GM19099 (cell line): Measurements from ENCODE around the gene RBM33.

Experiments used
- POLR2A ChIP-seq: IDR thresholded peaks from 3 replicates; pipeline ENCODE4 v1.6.1; 2011; ENCODE audit warnings: low read depth; ENCODE audit not compliant: insufficient read length; ENCODE audit errors: extremely low read depth

The RBM33 gene

DNA sequence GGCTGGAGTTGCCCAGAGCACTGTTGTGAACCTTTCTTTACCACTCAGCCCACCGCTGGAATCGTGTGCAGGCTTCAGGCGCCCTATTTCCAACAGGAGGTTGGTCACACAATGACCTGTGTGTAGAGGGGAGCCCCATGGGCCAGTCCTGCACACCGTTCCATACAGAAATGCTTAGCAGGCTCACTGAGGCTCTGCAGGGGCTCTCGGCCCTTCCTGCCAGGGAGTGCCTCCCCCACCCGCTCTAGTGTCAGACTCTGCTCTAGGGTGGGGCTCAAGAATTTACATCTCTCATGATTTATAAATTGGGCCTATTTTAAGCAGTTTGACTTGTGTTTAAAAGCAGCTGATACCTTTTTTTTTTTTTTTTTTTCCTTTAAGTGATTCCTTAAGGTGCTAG is 125.8 kb downstream of the RBM33 start:
- TF ChIP-seq POLR2A = no peak

DNA sequence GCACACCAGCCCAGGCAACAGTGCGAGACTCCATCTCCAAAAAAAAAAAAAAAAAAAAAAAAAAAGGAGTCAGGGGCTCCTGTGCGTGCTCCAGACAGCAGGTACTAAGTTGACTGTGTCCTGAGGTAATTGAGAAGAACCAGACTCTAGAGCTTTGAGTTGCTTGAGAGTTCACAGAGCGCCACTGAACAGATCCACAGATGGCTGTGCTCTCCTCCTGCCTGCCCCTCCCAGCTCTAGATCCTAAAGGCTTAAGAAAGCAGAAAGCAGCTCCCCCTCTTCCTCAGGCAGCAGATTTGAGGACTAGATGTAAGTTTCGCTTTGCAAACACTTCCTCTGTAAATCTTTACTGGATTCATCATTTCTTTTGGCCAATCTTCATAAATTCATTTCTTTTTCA is 129.1 kb downstream of the RBM33 start:
- TF ChIP-seq POLR2A = no peak

DNA sequence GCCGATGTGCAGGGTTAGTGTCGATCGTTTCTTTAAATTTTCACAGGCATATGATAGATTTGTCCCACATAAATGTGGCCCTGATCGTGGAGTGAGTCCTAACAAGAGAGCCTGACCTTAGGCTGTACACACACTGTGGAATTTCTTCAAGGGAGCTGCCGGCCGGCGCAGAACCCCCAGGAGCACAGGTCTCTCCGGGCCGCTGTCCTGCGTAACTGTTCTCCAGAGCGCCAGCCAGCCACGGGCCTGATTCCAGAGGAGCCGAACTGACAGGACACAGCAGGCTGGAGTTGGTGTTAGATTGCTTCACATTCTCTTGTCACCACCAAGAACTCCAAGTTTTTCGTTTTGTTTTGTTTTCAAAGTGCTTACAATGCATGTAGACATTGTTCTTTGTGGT is 130.5 kb downstream of the RBM33 start:
- no peak for TF ChIP-seq POLR2A

DNA sequence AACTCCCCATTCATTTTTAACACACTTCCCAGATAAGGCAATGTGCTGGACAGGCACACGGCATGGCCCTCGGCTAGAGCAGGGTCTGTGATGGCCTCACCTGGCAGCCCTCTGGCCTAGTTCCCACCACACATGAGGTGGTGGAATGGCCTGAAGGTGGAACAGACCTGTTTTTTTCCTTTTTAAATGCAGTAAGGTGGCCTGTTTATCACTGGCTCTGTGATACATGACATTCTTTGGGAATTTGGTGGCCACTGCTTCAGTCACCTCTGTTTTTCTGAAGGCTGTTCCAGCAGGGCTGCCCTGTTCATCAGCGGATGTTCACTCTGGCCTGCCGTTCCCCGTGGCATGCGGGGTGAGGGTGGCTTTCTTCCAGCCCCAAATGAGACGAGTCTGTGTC is 131.2 kb downstream of the RBM33 start:
- TF ChIP-seq POLR2A = no peak

DNA sequence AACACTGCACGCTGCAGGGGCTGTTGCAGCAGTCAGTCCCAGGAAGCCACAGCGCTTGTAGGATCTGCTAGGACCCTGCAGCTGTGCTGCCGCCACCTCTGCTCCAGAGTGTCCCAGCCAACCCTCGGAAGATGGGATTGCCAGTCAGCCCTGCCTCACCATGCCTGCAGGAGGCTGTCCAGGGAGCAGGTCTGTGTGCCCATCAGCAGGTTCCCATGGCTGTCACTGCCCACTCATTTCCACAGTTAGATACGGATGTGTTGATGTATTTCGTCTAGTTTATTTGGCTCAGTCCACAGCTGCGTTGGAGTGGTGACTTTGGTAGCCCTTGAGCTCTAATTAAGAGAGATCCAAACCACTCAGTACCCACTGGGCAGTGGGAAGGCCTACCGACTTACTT is 132.1 kb downstream of the RBM33 start:
- TF ChIP-seq POLR2A = no peak

DNA sequence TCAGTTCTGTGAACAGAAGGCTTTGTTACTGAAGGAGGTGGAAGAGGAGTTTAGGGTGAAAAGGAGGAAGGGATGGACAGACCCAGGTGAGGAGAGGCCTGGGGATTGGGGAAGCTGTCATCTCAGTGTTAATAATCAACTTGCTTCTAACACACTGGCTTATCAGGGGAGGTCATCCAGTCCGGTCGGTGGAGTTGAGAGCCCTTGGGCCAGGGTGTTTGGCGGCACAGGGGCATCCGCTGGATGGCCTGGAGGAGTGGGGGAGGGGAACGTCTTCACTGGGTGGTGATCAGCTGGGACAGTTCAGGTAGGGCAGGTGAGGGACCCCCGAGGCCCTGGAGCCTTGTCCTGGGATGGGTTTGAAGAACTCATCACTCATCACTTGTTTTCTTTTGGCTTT is 133.9 kb downstream of the RBM33 start:
- TF ChIP-seq POLR2A = no peak

DNA sequence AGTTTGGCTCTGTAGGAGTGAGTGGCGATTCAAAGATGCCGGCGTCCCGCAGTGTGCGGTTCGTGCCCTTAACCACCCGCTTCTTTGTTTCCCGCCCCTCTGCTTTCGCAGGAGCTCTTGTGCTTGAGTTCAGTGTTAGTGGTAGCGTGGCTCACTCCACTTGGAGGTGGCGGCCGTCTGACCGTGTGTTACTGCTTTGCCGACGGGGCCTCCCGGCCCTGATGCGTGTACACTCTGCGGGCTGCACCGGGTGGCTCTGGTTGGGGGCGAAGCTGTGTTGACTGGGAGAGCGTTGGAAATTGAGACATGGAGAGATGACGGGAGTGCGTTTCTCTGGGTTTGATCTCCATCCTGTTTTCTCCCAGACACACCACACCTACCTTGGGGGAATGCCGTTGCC is 136.4 kb downstream of the RBM33 start:
- no peak for TF ChIP-seq POLR2A

DNA sequence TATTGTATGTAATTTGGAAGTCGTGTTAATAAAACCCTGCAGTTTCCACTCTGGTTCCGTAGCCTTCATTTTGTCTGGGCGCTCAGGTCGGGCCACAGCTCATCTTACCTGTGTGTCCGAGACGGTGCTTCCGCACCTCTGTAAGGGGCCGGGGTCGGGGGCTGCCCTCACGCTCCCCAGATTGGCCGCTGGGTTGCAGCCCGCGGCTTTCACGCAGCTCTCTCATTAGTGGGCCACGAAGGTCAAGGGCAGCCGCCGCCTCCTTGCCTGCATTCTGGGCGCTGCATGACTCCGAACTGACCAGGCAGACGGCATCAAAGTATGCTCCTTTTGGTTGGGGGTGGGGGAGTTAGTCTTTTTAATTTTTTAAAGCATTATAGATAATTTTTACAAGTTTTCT is 137.0 kb downstream of the RBM33 start:
- TF ChIP-seq POLR2A = no peak

DNA sequence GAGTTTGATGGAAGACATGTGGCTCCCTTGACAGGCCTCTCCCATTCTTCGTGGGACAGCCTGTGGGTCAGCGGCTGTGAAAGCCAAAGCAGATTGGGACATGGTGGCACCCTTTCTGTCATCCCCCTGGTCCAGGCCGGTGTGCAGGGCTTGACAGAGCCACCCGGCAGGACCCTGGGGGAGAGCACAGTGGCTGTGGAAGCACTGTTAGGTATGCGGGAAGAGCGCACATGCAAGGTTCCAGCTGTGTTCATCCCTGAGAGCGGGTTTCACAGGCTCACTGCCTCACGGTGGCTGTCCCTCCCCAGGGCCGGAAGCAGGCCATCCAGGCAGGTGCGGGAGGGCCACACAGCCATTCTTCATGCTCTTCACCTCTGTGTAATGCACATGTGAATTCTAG is 138.0 kb downstream of the RBM33 start:
- TF ChIP-seq POLR2A = no peak

DNA sequence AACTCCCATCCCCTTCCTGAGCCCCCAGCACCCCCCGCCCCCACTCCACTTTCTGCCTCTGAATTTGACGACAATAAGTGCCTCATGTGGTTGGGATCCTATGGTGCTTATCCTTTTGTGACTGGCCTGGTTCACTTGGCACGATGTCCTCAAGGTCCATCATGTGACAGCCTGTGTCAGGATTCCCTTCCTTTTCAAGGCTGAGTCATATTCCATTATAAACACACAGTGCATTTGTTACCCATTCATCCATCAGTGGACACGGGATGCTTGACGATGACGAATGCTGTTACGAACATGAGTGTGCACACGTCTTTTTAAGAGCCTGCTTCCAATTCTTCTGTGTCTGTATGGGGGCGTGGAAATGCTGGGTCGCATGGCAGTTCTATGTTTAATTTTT is 141.1 kb downstream of the RBM33 start:
- TF ChIP-seq POLR2A = no peak

DNA sequence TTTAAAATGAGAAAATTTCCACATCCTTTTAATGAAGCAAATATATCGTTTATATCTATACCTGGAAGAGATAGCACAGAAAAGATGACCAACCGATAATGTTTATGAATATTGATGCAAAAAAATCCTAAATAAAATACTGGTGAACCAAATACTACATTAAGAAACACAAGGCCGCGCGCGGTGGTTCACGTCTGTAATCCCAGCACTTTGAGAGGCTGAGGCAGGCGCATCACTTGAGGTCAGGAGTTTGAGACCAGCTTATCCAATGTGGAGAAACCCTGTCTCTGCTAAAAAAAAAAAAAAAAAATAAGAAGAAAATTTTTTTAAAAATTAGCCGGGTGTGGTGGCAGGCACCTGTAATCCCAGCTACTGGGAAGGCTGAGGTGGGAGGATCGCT is 142.0 kb downstream of the RBM33 start:
- TF ChIP-seq POLR2A = no peak

DNA sequence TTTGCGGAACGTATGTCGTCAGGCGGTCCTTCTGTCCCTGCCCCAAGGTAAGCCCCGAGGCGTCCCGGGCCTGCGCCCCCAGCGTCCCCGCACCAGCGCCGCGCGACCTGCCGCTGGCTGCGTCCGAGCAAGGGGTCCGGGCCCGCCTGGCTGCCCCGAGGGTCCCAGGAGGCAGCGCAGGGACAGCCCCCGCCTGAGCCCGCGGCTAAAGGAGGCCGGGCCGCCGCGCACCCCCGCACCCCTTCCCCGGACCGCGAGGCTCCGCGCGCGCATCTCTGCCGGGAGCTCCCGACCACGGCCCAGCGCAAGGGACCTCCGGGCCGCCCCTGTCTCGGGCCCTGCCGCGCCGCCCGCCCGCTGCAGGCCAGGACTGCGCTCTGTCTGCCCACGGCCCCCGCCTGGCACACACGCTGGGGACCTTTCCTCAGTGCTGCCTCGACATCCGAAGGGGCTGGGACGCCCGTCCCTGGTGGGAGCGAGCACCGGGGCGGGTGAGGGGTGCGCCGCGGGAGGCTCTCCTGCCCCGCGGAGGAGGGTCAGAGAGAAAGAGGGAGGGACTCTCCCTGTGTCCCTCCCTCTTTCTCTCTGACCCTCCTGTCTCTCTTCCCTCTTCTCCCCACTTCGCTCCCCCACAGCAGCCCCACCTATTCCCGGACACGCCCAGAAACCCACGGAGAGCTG is 142.8 kb downstream of the RBM33 start:
- TF ChIP-seq POLR2A = no peak

DNA sequence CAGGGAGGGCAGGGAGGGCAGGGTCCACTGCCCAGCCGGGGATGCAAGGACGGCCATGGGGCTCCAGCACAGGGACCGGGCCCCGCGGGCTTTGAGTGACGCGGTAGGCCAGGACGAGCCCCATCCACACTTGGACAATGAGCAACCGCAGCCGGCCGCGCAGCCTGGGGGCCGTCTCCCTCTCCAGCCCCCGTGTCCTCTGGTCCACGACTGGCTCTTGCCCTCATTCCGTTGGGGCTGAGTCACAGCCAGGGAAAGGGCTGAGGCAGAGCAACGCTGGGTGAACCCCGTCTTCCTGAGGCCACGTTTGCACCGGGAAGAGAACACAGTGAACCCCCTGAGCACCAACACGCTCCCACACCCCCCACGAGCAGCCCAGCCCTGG is 144.1 kb downstream of the RBM33 start:
- TF ChIP-seq POLR2A = no peak

DNA sequence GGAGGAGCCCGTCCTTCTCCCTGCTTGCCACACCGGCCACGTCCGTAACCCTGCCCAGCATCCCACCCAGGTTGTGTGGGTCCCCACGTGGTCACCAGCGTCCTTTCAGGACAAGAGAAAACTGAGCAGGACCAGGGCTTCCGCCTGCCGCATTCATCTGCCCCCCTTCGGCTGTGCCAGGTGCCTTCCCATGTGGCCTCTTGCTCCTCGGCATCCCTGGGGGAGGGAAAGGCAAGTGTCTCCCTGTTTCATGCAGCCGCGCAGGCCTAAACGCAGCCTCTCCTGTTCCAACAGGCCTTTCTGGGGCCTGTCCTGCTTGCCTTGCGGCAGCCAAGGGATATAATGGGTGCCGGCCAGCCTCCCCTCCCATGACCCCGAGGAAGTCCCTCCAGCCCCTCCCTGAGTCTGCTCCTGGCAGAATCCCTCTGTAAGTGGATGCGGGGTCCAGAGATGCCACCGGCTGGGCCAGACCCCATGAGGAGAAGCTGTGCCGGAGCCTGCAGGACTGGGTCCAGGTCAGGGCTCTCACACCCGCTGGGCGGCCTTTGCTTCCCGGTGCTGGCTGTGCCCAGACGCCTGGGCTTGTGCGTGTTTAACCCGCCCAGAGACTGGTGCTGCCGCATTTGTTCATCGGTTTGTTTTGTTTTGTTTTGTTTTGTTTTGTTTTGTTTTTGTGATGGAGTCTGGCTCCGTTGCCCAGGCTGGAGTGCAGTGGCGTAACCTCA is 144.7 kb downstream of the RBM33 start:
- no peak for TF ChIP-seq POLR2A

DNA sequence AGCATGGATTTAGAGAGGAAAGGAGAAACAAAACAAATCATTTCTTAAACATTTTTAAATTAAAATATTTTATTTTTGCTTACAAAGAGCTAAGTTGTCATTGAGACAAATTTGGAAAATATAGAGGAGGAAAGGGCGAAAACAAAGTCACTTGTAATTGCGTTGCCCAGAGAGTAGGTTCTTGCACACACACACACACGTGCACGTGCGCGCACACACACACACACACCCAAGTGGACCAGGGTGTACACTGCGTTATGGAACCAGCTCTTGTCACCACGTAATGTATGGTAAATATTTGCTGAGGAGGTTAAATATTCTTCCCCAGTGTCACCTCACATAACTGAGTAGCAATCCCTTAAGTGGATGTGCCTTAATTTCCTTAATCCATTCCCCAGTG is 146.2 kb downstream of the RBM33 start:
- no peak for TF ChIP-seq POLR2A

DNA sequence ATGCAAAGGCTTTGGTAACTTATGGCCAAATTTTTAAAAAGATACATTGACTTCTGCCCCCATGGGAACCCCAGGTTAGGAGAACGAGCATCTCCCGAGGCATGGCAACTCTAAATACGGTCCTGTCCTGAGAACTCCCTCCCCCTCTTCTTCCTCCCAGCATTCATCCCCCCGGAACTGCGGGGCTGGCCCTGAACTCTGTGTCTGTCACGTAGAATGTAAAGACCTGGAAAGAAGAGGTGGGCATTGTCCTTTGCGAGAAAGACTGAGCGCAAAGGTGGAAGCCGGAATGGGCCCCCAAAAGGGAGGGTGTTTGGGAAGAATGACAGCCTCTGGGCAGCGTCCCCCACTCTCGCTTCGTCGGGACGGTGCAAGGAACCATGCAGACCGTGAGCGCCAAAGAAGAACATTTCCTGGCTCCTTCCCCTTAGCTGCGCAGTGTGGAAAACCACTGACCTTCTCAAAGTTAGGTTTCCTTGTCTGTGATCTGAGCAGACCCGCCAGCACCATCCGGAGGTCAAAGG is 146.8 kb downstream of the RBM33 start:
- TF ChIP-seq POLR2A = no peak

DNA sequence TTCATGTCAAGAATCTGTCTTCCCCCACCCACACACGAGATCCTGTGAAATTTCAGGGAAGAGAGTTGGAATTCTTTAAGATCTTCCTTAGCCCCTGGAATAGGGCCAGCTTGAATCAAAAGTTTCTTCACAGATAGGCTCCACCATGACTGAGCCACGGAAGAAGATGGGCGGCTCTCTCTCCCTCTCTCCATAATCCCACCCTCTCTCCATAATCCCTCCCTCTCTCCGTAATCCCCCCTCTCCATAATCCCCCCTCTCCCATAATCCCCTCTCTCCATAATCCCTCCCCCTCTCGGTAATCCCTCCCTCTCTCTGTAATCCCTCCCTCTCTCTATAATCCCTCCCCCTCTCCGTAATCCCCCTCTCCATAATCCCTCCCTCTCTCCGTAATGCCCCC is 147.4 kb downstream of the RBM33 start:
- no peak for TF ChIP-seq POLR2A

DNA sequence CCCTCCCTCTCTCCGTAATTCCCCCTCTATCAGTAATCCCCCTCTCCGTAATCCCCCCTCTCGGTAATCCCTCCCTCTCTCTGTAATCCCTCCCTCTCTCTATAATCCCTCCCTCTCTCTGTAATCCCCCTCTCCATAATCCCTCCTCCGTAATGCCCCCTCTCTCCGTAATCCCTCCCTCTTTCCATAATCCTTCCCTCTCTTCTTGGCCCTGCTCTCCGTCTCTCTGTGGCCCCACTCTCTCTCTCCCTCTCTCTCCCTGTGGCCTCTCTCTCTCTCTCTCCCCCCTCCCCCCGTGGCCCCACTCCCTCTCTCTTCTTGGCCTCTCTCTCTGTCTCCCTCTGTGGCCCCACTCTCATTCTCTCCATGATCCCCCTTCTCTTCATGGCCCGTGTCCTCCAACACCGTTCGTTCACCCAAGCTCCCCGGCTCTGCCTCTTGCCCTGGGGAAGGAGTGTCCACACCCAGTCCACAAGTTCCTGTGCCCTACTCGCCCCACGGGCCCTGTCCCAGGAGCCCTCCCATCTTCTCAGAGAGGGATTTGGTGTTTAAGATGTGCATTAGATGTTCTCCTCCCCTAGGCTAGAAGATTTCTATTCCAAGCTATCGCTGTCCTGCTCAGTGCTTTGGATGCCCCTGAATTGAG is 148.0 kb downstream of the RBM33 start:
- TF ChIP-seq POLR2A = no peak
